NB4 (cell line): ENCODE results near the gene SASH1.

ENCODE experiments used
- POLR2A ChIP-seq: IDR thresholded peaks from 2 replicates; pipeline ENCODE4 v1.6.1; 2011; ENCODE audit warnings: mild to moderate bottlenecking; ENCODE audit not compliant: insufficient read length; ENCODE audit errors: extremely low read depth
- TF ChIP-seq, protein P1 (sequence below): IDR thresholded peaks from 2 replicates; pipeline ENCODE4 v1.6.1; 2011; ENCODE audit warnings: low read depth, low read length
- TF ChIP-seq, protein P2 (sequence below): IDR thresholded peaks from one replicate; pipeline ENCODE4 v1.5.1; 2012; ENCODE audit warnings: low read depth, low read length

DNA sequence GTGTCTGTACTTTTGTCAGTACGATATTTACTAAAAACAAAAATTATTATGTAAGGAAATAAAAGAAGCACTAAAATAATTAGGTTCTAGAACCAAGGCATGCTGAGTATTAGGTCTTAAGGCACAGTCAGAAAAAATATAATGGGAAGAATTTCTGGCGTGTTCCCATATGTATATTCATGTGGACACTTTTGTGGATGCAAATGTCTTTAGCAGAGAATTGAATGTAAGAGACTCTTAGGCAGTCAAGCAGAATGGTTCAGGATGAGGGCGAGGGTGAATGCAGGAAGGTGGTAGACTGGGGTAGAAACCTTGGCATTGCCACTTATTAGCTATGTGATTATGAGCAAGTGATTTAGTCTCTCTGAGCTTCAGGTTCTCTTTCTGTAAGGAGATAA, 71.5 kb downstream of the SASH1 start:
- no peak for TF ChIP-seq POLR2A
- TF ChIP-seq, protein P1, sequence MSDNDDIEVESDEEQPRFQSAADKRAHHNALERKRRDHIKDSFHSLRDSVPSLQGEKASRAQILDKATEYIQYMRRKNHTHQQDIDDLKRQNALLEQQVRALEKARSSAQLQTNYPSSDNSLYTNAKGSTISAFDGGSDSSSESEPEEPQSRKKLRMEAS: no peak
- TF ChIP-seq, protein P2, sequence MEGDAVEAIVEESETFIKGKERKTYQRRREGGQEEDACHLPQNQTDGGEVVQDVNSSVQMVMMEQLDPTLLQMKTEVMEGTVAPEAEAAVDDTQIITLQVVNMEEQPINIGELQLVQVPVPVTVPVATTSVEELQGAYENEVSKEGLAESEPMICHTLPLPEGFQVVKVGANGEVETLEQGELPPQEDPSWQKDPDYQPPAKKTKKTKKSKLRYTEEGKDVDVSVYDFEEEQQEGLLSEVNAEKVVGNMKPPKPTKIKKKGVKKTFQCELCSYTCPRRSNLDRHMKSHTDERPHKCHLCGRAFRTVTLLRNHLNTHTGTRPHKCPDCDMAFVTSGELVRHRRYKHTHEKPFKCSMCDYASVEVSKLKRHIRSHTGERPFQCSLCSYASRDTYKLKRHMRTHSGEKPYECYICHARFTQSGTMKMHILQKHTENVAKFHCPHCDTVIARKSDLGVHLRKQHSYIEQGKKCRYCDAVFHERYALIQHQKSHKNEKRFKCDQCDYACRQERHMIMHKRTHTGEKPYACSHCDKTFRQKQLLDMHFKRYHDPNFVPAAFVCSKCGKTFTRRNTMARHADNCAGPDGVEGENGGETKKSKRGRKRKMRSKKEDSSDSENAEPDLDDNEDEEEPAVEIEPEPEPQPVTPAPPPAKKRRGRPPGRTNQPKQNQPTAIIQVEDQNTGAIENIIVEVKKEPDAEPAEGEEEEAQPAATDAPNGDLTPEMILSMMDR: no peak
